Measurements from ENCODE around the gene RNF34. TPM values are rescaled to one million over a fixed set of nuclear protein-coding genes. Genes with fewer than 3 reads are reported as not detected.

The RNF34 gene
- total RNA-seq, 2 donors from 2014 or later: 15.9 to 32.5 TPM

GRCh38 chr12:121423682-121424623 lies 24.0 kb downstream of the RNF34 start:
- no peak for DNase-seq (ENCODE audit: low spot score)
- Histone ChIP-seq H3K36me3 (peaks cover 62% of the 10 kb centered on the region), H3K27me3 (no peaks in the 10 kb centered on the region), H3K9me3 (no peaks in the 10 kb centered on the region), H3K4me1 (peaks cover 0 to 7% of the 10 kb centered on the region in 2 donors), H3K4me3 (no peak overlapping the region), H3K27ac (peak overlapping the region; percentile 74 to 88)
- TF ChIP-seq CTCF (IDR thresholded peaks at IDR 0.05): no peak

GRCh38 chr12:121424624-121424975 lies 24.7 kb downstream of the RNF34 start:
- peak overlapping the region; percentile 74 to 88 for H3K27ac ChIP-seq
- no peak for DNase-seq (ENCODE audit: low spot score)
- H3K36me3 ChIP-seq: peaks cover 65% of the 10 kb centered on the region
- TF ChIP-seq CTCF (IDR thresholded peaks at IDR 0.05): no peak
- no peaks in the 10 kb centered on the region for H3K27me3 ChIP-seq
- no peaks in the 10 kb centered on the region for H3K9me3 ChIP-seq
- H3K4me1 ChIP-seq: peaks cover 0 to 7% of the 10 kb centered on the region in 2 donors
- no peak overlapping the region for H3K4me3 ChIP-seq

- Histone ChIP-seq H3K27me3 (no peaks in the 10 kb centered on the region), H3K9me3 (no peaks in the 10 kb centered on the region), H3K4me1 (peaks cover 0 to 7% of the 10 kb centered on the region in 2 donors), H3K27ac (no peak overlapping the region), H3K36me3 (peaks cover 65% of the 10 kb centered on the region), H3K4me3 (no peak overlapping the region)
- TF ChIP-seq CTCF (IDR thresholded peaks at IDR 0.05): no peak
- no peak for DNase-seq (ENCODE audit: low spot score)
These were observed 27.7 kb downstream of the RNF34 start for GRCh38 chr12:121427556-121428050.

DNA sequence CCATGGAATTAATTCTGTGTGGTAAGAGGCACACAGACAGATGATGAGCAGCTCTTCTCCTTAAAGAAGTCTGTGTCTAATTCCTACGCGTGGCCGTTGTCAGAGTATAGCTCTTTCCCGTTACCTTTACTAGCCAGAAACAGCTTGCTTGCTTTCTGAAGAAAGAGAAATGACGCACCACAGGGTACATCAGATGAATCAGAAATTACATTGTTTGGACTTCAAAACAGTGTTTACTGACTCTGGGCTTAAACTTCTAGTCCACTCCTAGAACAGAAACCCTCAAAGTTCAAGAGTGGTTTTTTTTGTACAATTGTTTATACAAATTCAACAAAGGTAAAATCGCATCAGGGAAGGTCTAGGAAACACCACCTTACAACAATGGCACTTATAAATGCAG lies 29.0 kb downstream of the RNF34 start:
- Histone ChIP-seq H3K27me3 (no peaks in the 10 kb centered on the region), H3K36me3 (peaks cover 68% of the 10 kb centered on the region), H3K4me3 (no peak overlapping the region), H3K4me1 (peaks cover 0 to 5% of the 10 kb centered on the region in 2 donors), H3K9me3 (no peaks in the 10 kb centered on the region), H3K27ac (no peak overlapping the region)
- no peak for DNase-seq (ENCODE audit: low spot score)
- no peak for TF ChIP-seq CTCF (IDR thresholded peaks at IDR 0.05)

- Histone ChIP-seq H3K36me3 (peaks cover 65% of the 10 kb centered on the region), H3K27me3 (no peaks in the 10 kb centered on the region), H3K4me1 (no peaks in the 10 kb centered on the region), H3K27ac (no peak overlapping the region), H3K9me3 (no peaks in the 10 kb centered on the region), H3K4me3 (no peak overlapping the region)
- no peak for TF ChIP-seq CTCF (IDR thresholded peaks at IDR 0.05)
- no peak for DNase-seq (ENCODE audit: low spot score)
These were observed 31.0 kb downstream of the RNF34 start for GRCh38 chr12:121430833-121431415.
